ENCODE data around the gene LBX2.

DNA sequence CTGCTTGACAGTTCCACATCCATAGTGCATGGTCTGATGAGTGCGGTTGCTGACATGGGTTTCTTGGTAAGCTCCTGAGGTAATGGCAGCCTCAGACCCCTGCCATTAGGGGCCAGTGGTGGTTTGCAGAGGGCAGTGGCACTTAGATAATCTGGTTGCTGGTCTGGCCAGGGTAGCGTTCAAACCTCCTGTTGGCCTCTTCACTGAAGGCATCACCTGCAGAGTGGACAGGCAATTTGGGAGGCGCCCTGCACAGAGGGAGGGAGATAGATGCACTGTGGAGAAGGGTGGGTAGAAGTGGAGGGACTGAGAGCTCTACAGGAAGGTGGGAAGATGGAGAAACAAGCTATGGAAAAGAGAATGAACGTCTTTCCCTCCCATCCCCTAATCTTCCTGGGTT, 34.1 kb upstream of the LBX2 start:
- TF ChIP-seq EP300 (IDR thresholded peaks at IDR 0.05; ENCODE audit: borderline replicate concordance in 1 of 2, low read depth in 1 of 2, low read length in 1 of 2) (no peak), NFIC (IDR thresholded peaks at IDR 0.05; ENCODE audit: borderline replicate concordance) (no peak), YY1 (IDR thresholded peaks at IDR 0.05; ENCODE audit: low read depth) (no peak), JUND (IDR thresholded peaks at IDR 0.05) (no peak), SMC3 (IDR thresholded peaks at IDR 0.05; ENCODE audit: low read depth, low read length) (no peak), RAD21 (IDR thresholded peaks at IDR 0.05; ENCODE audit: low read length) (no peak), POLR2AphosphoS5 (IDR thresholded peaks at IDR 0.05; ENCODE audit: low read depth, low read length) (no peak), FOXM1 (IDR thresholded peaks at IDR 0.05; ENCODE audit: low read depth) (no peak), TAF1 (IDR thresholded peaks at IDR 0.05; ENCODE audit: borderline replicate concordance, low read depth, low read length) (no peak)
- TF ChIP-seq, protein P1, sequence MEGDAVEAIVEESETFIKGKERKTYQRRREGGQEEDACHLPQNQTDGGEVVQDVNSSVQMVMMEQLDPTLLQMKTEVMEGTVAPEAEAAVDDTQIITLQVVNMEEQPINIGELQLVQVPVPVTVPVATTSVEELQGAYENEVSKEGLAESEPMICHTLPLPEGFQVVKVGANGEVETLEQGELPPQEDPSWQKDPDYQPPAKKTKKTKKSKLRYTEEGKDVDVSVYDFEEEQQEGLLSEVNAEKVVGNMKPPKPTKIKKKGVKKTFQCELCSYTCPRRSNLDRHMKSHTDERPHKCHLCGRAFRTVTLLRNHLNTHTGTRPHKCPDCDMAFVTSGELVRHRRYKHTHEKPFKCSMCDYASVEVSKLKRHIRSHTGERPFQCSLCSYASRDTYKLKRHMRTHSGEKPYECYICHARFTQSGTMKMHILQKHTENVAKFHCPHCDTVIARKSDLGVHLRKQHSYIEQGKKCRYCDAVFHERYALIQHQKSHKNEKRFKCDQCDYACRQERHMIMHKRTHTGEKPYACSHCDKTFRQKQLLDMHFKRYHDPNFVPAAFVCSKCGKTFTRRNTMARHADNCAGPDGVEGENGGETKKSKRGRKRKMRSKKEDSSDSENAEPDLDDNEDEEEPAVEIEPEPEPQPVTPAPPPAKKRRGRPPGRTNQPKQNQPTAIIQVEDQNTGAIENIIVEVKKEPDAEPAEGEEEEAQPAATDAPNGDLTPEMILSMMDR (IDR thresholded peaks at IDR 0.05), result no peak
- TF ChIP-seq, protein P2, sequence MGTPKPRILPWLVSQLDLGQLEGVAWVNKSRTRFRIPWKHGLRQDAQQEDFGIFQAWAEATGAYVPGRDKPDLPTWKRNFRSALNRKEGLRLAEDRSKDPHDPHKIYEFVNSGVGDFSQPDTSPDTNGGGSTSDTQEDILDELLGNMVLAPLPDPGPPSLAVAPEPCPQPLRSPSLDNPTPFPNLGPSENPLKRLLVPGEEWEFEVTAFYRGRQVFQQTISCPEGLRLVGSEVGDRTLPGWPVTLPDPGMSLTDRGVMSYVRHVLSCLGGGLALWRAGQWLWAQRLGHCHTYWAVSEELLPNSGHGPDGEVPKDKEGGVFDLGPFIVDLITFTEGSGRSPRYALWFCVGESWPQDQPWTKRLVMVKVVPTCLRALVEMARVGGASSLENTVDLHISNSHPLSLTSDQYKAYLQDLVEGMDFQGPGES (IDR thresholded peaks at IDR 0.05; ENCODE audit: low read depth, low read length), result no peak
- TF ChIP-seq, protein P3, sequence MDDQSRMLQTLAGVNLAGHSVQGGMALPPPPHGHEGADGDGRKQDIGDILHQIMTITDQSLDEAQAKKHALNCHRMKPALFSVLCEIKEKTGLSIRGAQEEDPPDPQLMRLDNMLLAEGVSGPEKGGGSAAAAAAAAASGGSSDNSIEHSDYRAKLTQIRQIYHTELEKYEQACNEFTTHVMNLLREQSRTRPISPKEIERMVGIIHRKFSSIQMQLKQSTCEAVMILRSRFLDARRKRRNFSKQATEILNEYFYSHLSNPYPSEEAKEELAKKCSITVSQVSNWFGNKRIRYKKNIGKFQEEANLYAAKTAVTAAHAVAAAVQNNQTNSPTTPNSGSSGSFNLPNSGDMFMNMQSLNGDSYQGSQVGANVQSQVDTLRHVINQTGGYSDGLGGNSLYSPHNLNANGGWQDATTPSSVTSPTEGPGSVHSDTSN (IDR thresholded peaks at IDR 0.05), result no peak
- TF ChIP-seq, protein P4, sequence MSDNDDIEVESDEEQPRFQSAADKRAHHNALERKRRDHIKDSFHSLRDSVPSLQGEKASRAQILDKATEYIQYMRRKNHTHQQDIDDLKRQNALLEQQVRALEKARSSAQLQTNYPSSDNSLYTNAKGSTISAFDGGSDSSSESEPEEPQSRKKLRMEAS (IDR thresholded peaks at IDR 0.05; ENCODE audit: low read depth), result no peak
